Neuronal stem cell (in vitro differentiated cells): ENCODE measurements around the gene CDK10.
A peak's percentile ranks its signal among the peaks of the same experiment; 100 is the strongest.

Experiments
- DNase-seq: peaks from one replicate; pipeline ENCODE4 v3.0.0-alpha.2; 2013; ENCODE audit warnings: low spot score
- H2AFZ ChIP-seq: one replicate; pipeline ENCODE4 v1.6.1; 2013; ENCODE audit warnings: mild to moderate bottlenecking, low read length, inconsistent platforms
- H2AK5ac ChIP-seq: 2 replicates; pipeline ENCODE4 v1.6.1; 2013; ENCODE audit warnings: low read depth, mild to moderate bottlenecking, inconsistent platforms, low read length, moderate library complexity, mixed read lengths
- H2BK120ac ChIP-seq: 2 replicates; pipeline ENCODE4 v1.6.1; 2013; ENCODE audit warnings: low read depth, mild to moderate bottlenecking, inconsistent platforms, low read length, moderate library complexity, mixed read lengths
- H2BK12ac ChIP-seq: one replicate; pipeline ENCODE4 v1.6.1; 2013; ENCODE audit warnings: low read length, inconsistent platforms
- H2BK15ac ChIP-seq: 2 replicates; pipeline ENCODE4 v1.6.1; 2013; ENCODE audit warnings: mild to moderate bottlenecking, low read length, inconsistent platforms, mixed read lengths
- H2BK5ac ChIP-seq: one replicate; pipeline ENCODE4 v1.6.1; 2013; ENCODE audit warnings: inconsistent platforms, mild to moderate bottlenecking, low read length, moderate library complexity
- H3K14ac ChIP-seq: one replicate; pipeline ENCODE4 v1.6.1; 2013; ENCODE audit warnings: low read length, inconsistent platforms
- H3K18ac ChIP-seq: 2 replicates; pipeline ENCODE4 v1.6.1; 2013; ENCODE audit warnings: low read length, inconsistent platforms
- H3K23ac ChIP-seq: 2 replicates; pipeline ENCODE4 v1.6.1; 2013; ENCODE audit warnings: low read depth, mild to moderate bottlenecking, mixed read lengths, low read length, inconsistent platforms; ENCODE audit not compliant: poor library complexity
- H3K27ac ChIP-seq: replicated peaks from 3 replicates; pipeline ENCODE4 v1.5.1; 2013; ENCODE audit warnings: low read length, inconsistent platforms
- H3K27me3 ChIP-seq, 3 experiments: 2 replicates each; pipeline ENCODE4 v1.6.1; 2013; ENCODE audit warnings: low read length in 3 of 3, mild to moderate bottlenecking in 2 of 3, inconsistent platforms in 1 of 3, low read depth in 1 of 3, mixed read lengths in 1 of 3, moderate library complexity in 1 of 3; ENCODE audit not compliant: control insufficient read depth in 3 of 3, insufficient read depth in 3 of 3
- H3K36me3 ChIP-seq, 2 donors: replicated peaks in 1 of 2; 2 replicates each; pipeline ENCODE4 v1.6.1; 2013; ENCODE audit warnings: low read length in 2 of 2; ENCODE audit not compliant: control insufficient read depth in 2 of 2, insufficient read depth in 2 of 2
- H3K4ac ChIP-seq: 2 replicates; pipeline ENCODE4 v1.6.1; 2013; ENCODE audit warnings: inconsistent platforms, mild to moderate bottlenecking, low read length, moderate library complexity
- H3K4me1 ChIP-seq, 2 donors: 1 replicate in 1 of 2; 2 replicates in 1 of 2; pipeline ENCODE4 v1.6.1; 2013; ENCODE audit warnings: low read length in 2 of 2, low read depth in 1 of 2; ENCODE audit not compliant: control insufficient read depth in 2 of 2, insufficient read depth in 1 of 2
- H3K4me2 ChIP-seq: one replicate; pipeline ENCODE4 v1.6.1; 2013; ENCODE audit warnings: mild to moderate bottlenecking, low read length, inconsistent platforms; ENCODE audit not compliant: insufficient read depth, poor library complexity, severe bottlenecking
- H3K4me3 ChIP-seq, 2 donors: 2 replicates each; pipeline ENCODE4 v1.5.1; 2013; ENCODE audit warnings: low read length in 2 of 2, mild to moderate bottlenecking in 2 of 2, inconsistent platforms in 1 of 2, moderate library complexity in 1 of 2
- H3K79me1 ChIP-seq: one replicate; pipeline ENCODE4 v1.6.1; 2013; ENCODE audit warnings: low read depth, mild to moderate bottlenecking, inconsistent platforms, low read length, moderate library complexity
- H3K9ac ChIP-seq: one replicate; pipeline ENCODE4 v1.6.1; 2013; ENCODE audit warnings: mild to moderate bottlenecking, low read depth, low read length, inconsistent platforms; ENCODE audit not compliant: poor library complexity
- H3K9me3 ChIP-seq, 2 donors: replicated peaks in 1 of 2; 2 replicates each; pipeline versions ENCODE3 to v1.6.1; 2013; ENCODE audit warnings: low read length in 2 of 2, mild to moderate bottlenecking in 2 of 2, inconsistent platforms in 1 of 2, low read depth in 1 of 2, mixed read lengths in 1 of 2, moderate library complexity in 1 of 2; ENCODE audit not compliant: control insufficient read depth in 2 of 2, insufficient read depth in 1 of 2
- H4K8ac ChIP-seq: one replicate; pipeline ENCODE4 v1.6.1; 2013; ENCODE audit warnings: low read depth, mild to moderate bottlenecking, inconsistent platforms, low read length, moderate library complexity
- H4K91ac ChIP-seq: one replicate; pipeline ENCODE4 v1.6.1; 2013; ENCODE audit warnings: low read length, low read depth, mild to moderate bottlenecking, inconsistent platforms; ENCODE audit not compliant: poor library complexity
- WGBS, 2 donors: extraction: QIAGEN DNeasy Blood & Tissue Kit; methylation state at CpG; one replicate each; pipeline ENCODE4 v1.1.7; 2013; ENCODE audit warnings: missing lambda C conversion rate in 2 of 2, mixed read lengths in 1 of 2; ENCODE audit not compliant: insufficient read length in 2 of 2, insufficient replicate concordance in 1 of 2; ENCODE audit errors: extremely low coverage in 2 of 2; 5-methylcytosine and 5-hydroxymethylcytosine counted together

CDK10 gene

GRCh38 chr16:89729293-89729692 lies 42.8 kb downstream of the CDK10 start:
- H3K27ac ChIP-seq: no peak overlapping the region
- H4K91ac ChIP-seq: no peak overlapping the region
- no peak for DNase-seq
- H2BK120ac ChIP-seq: no peak overlapping the region
- H3K36me3 ChIP-seq: peaks cover 23 to 81% of the 10 kb centered on the region in 2 donors
- H3K4me3 ChIP-seq: no peak overlapping the region
- no peak overlapping the region for H2BK12ac ChIP-seq
- H3K27me3 ChIP-seq: no peaks in the 10 kb centered on the region
- H2BK15ac ChIP-seq: no peak overlapping the region
- peak overlapping the region; percentile 50 for H3K9ac ChIP-seq
- no peaks in the 10 kb centered on the region for H3K9me3 ChIP-seq
- H2AFZ ChIP-seq: no peak overlapping the region
- no peak overlapping the region for H3K23ac ChIP-seq
- no peak overlapping the region for H3K4me2 ChIP-seq
- no peak overlapping the region for H4K8ac ChIP-seq
- H3K4ac ChIP-seq: no peak overlapping the region
- H3K18ac ChIP-seq: no peak overlapping the region
- no peak overlapping the region for H3K14ac ChIP-seq
- peaks cover 2% of the 10 kb centered on the region for H3K79me1 ChIP-seq
- no peak overlapping the region for H2AK5ac ChIP-seq
- WGBS, 2 donors: no CpG with 5 or more reads among the region's 18 CpGs
- peaks cover 8 to 17% of the 10 kb centered on the region in 2 donors for H3K4me1 ChIP-seq
- peak overlapping the region; percentile 82 for H2BK5ac ChIP-seq

GRCh38 chr16:89729863-89730593 lies 43.5 kb downstream of the CDK10 start:
- H2BK5ac ChIP-seq: no peak overlapping the region
- no peak overlapping the region for H2AK5ac ChIP-seq
- no peak overlapping the region for H2BK120ac ChIP-seq
- no peak for DNase-seq
- peaks cover 2% of the 10 kb centered on the region for H3K79me1 ChIP-seq
- no peak overlapping the region for H3K4ac ChIP-seq
- peaks cover 22 to 82% of the 10 kb centered on the region in 2 donors for H3K36me3 ChIP-seq
- H2AFZ ChIP-seq: no peak overlapping the region
- peaks cover 8 to 17% of the 10 kb centered on the region in 2 donors for H3K4me1 ChIP-seq
- H3K4me3 ChIP-seq: no peak overlapping the region
- no peaks in the 10 kb centered on the region for H3K9me3 ChIP-seq
- no peak overlapping the region for H3K4me2 ChIP-seq
- no peak overlapping the region for H2BK15ac ChIP-seq
- WGBS, 2 donors: no CpG with 5 or more reads among the region's 14 CpGs
- no peak overlapping the region for H3K23ac ChIP-seq
- no peak overlapping the region for H3K14ac ChIP-seq
- H4K8ac ChIP-seq: no peak overlapping the region
- H3K27ac ChIP-seq: no peak overlapping the region
- no peak overlapping the region for H3K9ac ChIP-seq
- no peak overlapping the region for H3K18ac ChIP-seq
- H3K27me3 ChIP-seq: no peaks in the 10 kb centered on the region
- no peak overlapping the region for H2BK12ac ChIP-seq
- no peak overlapping the region for H4K91ac ChIP-seq

GRCh38 chr16:89730610-89731234 lies 44.2 kb downstream of the CDK10 start:
- peak overlapping the region; percentile 44 for H3K9ac ChIP-seq
- H3K18ac ChIP-seq: no peak overlapping the region
- DNase-seq: no peak
- no peak overlapping the region for H3K23ac ChIP-seq
- no CpG with 5 or more reads among the region's 22 CpGs for WGBS, 2 donors
- H4K91ac ChIP-seq: no peak overlapping the region
- no peak overlapping the region for H2BK15ac ChIP-seq
- no peak overlapping the region for H3K14ac ChIP-seq
- no peak overlapping the region for H2BK120ac ChIP-seq
- no peak overlapping the region for H2AK5ac ChIP-seq
- no peak overlapping the region for H4K8ac ChIP-seq
- peaks cover 25 to 85% of the 10 kb centered on the region in 2 donors for H3K36me3 ChIP-seq
- no peak overlapping the region for H3K27ac ChIP-seq
- no peak overlapping the region for H3K4me2 ChIP-seq
- H3K79me1 ChIP-seq: peaks cover 2% of the 10 kb centered on the region
- H2BK5ac ChIP-seq: no peak overlapping the region
- H3K4me3 ChIP-seq: no peak overlapping the region
- no peaks in the 10 kb centered on the region for H3K27me3 ChIP-seq
- H3K9me3 ChIP-seq: no peaks in the 10 kb centered on the region
- no peak overlapping the region for H2AFZ ChIP-seq
- H3K4ac ChIP-seq: no peak overlapping the region
- H2BK12ac ChIP-seq: no peak overlapping the region
- peaks cover 8 to 17% of the 10 kb centered on the region in 2 donors for H3K4me1 ChIP-seq

GRCh38 chr16:89732142-89732917 lies 45.8 kb downstream of the CDK10 start:
- Histone ChIP-seq H2AFZ (no peak overlapping the region), H3K4me1 (peaks cover 6 to 17% of the 10 kb centered on the region in 2 donors), H3K79me1 (peaks cover 2% of the 10 kb centered on the region), H2BK5ac (no peak overlapping the region), H3K9ac (peak overlapping the region; percentile 44), H2AK5ac (no peak overlapping the region), H3K4me2 (no peak overlapping the region), H3K4ac (no peak overlapping the region), H3K4me3 (no peak overlapping the region), H3K14ac (no peak overlapping the region), H3K27me3 (no peaks in the 10 kb centered on the region), H2BK12ac (no peak overlapping the region), H3K9me3 (no peaks in the 10 kb centered on the region), H3K23ac (peak overlapping the region; percentile 85), H4K8ac (no peak overlapping the region), H2BK15ac (no peak overlapping the region), H3K27ac (no peak overlapping the region), H3K18ac (no peak overlapping the region), H2BK120ac (no peak overlapping the region), H4K91ac (no peak overlapping the region), H3K36me3 (peaks cover 31 to 95% of the 10 kb centered on the region in 2 donors)
- WGBS, 2 donors: no CpG with 5 or more reads among the region's 24 CpGs
- DNase-seq: no peak
